Measurements from ENCODE around the gene CPT2.

The CPT2 gene

DNA sequence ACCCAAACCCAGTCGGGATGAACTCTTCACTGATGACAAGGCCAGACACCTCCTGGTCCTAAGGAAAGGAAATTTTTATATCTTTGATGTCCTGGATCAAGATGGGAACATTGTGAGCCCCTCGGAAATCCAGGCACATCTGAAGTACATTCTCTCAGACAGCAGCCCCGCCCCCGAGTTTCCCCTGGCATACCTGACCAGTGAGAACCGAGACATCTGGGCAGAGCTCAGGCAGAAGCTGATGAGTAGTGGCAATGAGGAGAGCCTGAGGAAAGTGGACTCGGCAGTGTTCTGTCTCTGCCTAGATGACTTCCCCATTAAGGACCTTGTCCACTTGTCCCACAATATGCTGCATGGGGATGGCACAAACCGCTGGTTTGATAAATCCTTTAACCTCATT is 13.7 kb downstream of the CPT2 start:
- no peak overlapping the region for H3K9ac ChIP-seq (ENCODE audit: low read length in 5 of 5)
- H3K9me3 ChIP-seq (ENCODE audit: control insufficient read depth in 5 of 5, low read length in 5 of 5) = peaks cover 0 to 4% (median 0%) of the 10 kb centered on the region in 5 donors
- peaks cover 0 to 19% (median 14%) of the 10 kb centered on the region in 5 donors for H3K4me1 ChIP-seq (ENCODE audit: control insufficient read depth in 5 of 5, insufficient read depth in 5 of 5, low read length in 5 of 5)
- no peak overlapping the region for H3K4me3 ChIP-seq (ENCODE audit: low read depth in 1 of 5, low read length in 5 of 5)
- H3K27ac ChIP-seq (ENCODE audit: low read depth, low read length) = no peak overlapping the region
- peaks cover 23 to 76% (median 57%) of the 10 kb centered on the region in 5 donors for H3K36me3 ChIP-seq (ENCODE audit: control insufficient read depth in 5 of 5, insufficient read depth in 5 of 5, low read length in 5 of 5)
- no peaks in the 10 kb centered on the region for H3K27me3 ChIP-seq (ENCODE audit: control insufficient read depth in 5 of 5, insufficient read depth in 4 of 5, low read length in 5 of 5)

DNA sequence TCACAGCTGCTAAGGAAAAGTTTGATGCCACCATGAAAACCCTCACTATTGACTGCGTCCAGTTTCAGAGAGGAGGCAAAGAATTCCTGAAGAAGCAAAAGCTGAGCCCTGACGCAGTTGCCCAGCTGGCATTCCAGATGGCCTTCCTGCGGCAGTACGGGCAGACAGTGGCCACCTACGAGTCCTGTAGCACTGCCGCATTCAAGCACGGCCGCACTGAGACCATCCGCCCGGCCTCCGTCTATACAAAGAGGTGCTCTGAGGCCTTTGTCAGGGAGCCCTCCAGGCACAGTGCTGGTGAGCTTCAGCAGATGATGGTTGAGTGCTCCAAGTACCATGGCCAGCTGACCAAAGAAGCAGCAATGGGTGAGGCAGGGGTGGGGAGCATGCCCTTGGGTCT is 14.3 kb downstream of the CPT2 start:
- Histone ChIP-seq H3K9me3 (ENCODE audit: control insufficient read depth in 5 of 5, low read length in 5 of 5) (peaks cover 0 to 4% (median 0%) of the 10 kb centered on the region in 5 donors), H3K36me3 (ENCODE audit: control insufficient read depth in 5 of 5, insufficient read depth in 5 of 5, low read length in 5 of 5) (peaks cover 27 to 79% (median 57%) of the 10 kb centered on the region in 5 donors), H3K27me3 (ENCODE audit: control insufficient read depth in 5 of 5, insufficient read depth in 4 of 5, low read length in 5 of 5) (no peaks in the 10 kb centered on the region), H3K4me1 (ENCODE audit: control insufficient read depth in 5 of 5, insufficient read depth in 5 of 5, low read length in 5 of 5) (peaks cover 0 to 19% (median 14%) of the 10 kb centered on the region in 5 donors), H3K9ac (ENCODE audit: low read length in 5 of 5) (no peak overlapping the region), H3K4me3 (ENCODE audit: low read depth in 1 of 5, low read length in 5 of 5) (no peak overlapping the region), H3K27ac (ENCODE audit: low read depth, low read length) (no peak overlapping the region)

- H3K4me1 ChIP-seq (ENCODE audit: control insufficient read depth in 5 of 5, insufficient read depth in 5 of 5, low read length in 5 of 5) = peaks cover 2 to 4% (median 3%) of the 10 kb centered on the region in 5 donors
- no peak overlapping the region for H3K9ac ChIP-seq (ENCODE audit: low read length in 5 of 5)
- no peak overlapping the region for H3K27ac ChIP-seq (ENCODE audit: low read depth, low read length)
- H3K36me3 ChIP-seq (ENCODE audit: control insufficient read depth in 5 of 5, insufficient read depth in 5 of 5, low read length in 5 of 5) = peaks cover 24 to 82% (median 66%) of the 10 kb centered on the region in 5 donors
- H3K9me3 ChIP-seq (ENCODE audit: control insufficient read depth in 5 of 5, low read length in 5 of 5) = no peaks in the 10 kb centered on the region
- no peak overlapping the region for H3K4me3 ChIP-seq (ENCODE audit: low read depth in 1 of 5, low read length in 5 of 5)
- no peaks in the 10 kb centered on the region for H3K27me3 ChIP-seq (ENCODE audit: control insufficient read depth in 5 of 5, insufficient read depth in 4 of 5, low read length in 5 of 5)
Measured at GRCh38 chr1:53214376-53214940, 17.8 kb downstream of the CPT2 start.

- H3K4me3 ChIP-seq (ENCODE audit: low read depth in 1 of 5, low read length in 5 of 5) = no peak overlapping the region
- H3K9me3 ChIP-seq (ENCODE audit: control insufficient read depth in 5 of 5, low read length in 5 of 5) = no peaks in the 10 kb centered on the region
- H3K9ac ChIP-seq (ENCODE audit: low read length in 5 of 5) = no peak overlapping the region
- H3K4me1 ChIP-seq (ENCODE audit: control insufficient read depth in 5 of 5, insufficient read depth in 5 of 5, low read length in 5 of 5) = peaks cover 6 to 19% (median 17%) of the 10 kb centered on the region in 5 donors
- no peak overlapping the region for H3K27ac ChIP-seq (ENCODE audit: low read depth, low read length)
- peaks cover 18 to 49% (median 39%) of the 10 kb centered on the region in 5 donors for H3K36me3 ChIP-seq (ENCODE audit: control insufficient read depth in 5 of 5, insufficient read depth in 5 of 5, low read length in 5 of 5)
- no peaks in the 10 kb centered on the region for H3K27me3 ChIP-seq (ENCODE audit: control insufficient read depth in 5 of 5, insufficient read depth in 4 of 5, low read length in 5 of 5)
Measured at GRCh38 chr1:53218201-53218600, 21.6 kb downstream of the CPT2 start.

GRCh38 chr1:53219711-53220110 is 23.1 kb downstream of the CPT2 start:
- Histone ChIP-seq H3K9me3 (ENCODE audit: control insufficient read depth in 5 of 5, low read length in 5 of 5) (no peaks in the 10 kb centered on the region), H3K36me3 (ENCODE audit: control insufficient read depth in 5 of 5, insufficient read depth in 5 of 5, low read length in 5 of 5) (peaks cover 10 to 34% (median 30%) of the 10 kb centered on the region in 5 donors), H3K27ac (ENCODE audit: low read depth, low read length) (peak overlapping the region; percentile 92), H3K9ac (ENCODE audit: low read length in 5 of 5) (peak overlapping the region; percentile 44 to 96 (median 94)), H3K27me3 (ENCODE audit: control insufficient read depth in 5 of 5, insufficient read depth in 4 of 5, low read length in 5 of 5) (no peaks in the 10 kb centered on the region), H3K4me1 (ENCODE audit: control insufficient read depth in 5 of 5, insufficient read depth in 5 of 5, low read length in 5 of 5) (peaks cover 6 to 19% (median 17%) of the 10 kb centered on the region in 5 donors), H3K4me3 (ENCODE audit: low read depth in 1 of 5, low read length in 5 of 5) (peak overlapping the region; percentile 41 to 99 (median 97))

DNA sequence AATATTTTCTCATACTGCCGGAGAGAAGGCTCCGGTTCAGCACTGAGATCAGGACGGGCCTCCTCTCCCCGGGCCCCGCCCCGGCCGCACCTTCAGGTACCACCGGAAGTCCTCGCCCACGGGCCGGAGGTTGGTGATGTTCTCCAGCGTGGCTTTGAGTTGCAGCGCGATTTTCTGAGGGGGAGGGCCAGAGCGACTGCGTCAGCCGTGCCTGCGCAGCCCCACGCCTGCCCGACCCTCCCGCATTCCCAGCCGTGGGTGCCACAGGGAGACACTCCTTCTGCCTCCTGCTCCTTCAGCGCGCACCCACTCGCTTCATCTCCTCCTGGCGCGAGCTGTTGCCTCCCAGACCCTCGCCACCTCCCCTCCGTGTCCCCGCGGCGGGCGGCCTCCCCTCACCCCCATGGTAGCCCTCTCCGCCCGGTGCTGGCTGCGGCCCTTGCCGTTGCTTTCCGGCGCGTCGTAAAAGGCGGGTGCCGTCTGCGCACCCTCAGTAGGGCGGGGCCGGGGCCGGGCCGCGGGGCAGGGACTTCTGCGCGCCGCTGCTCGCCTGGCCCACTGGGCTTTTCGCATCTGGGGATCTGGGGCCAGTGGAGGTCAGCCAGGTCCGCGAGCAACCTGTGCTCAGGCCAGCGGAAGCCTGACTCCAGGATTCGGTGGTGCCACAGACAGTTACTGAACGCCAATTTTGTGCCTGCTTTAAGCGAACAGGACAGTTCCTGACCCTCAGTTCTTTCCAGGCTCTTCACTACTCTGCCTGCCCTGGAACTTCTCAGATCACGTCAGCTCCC is 23.7 kb downstream of the CPT2 start, which contains the start of gene CZIB:
TSS of gene CZIB (minus strand) at position 464 of the 791 bp plus-strand sequence. CDS start at position 405, 59 bp downstream.
- H3K4me3 ChIP-seq (ENCODE audit: low read depth in 1 of 5, low read length in 5 of 5) = peak within 1 kb of the TSS; percentile 81 to 99 (median 97)
- peaks cover 7 to 30% (median 25%) of the 10 kb centered on the region in 5 donors for H3K36me3 ChIP-seq (ENCODE audit: control insufficient read depth in 5 of 5, insufficient read depth in 5 of 5, low read length in 5 of 5)
- peaks cover 6 to 19% (median 17%) of the 10 kb centered on the region in 5 donors for H3K4me1 ChIP-seq (ENCODE audit: control insufficient read depth in 5 of 5, insufficient read depth in 5 of 5, low read length in 5 of 5)
- H3K27ac ChIP-seq (ENCODE audit: low read depth, low read length) = peak within 1 kb of the TSS; percentile 92
- H3K9me3 ChIP-seq (ENCODE audit: control insufficient read depth in 5 of 5, low read length in 5 of 5) = no peaks in the 10 kb centered on the region
- H3K27me3 ChIP-seq (ENCODE audit: control insufficient read depth in 5 of 5, insufficient read depth in 4 of 5, low read length in 5 of 5) = no peaks in the 10 kb centered on the region
- H3K9ac ChIP-seq (ENCODE audit: low read length in 5 of 5) = peak within 1 kb of the TSS; percentile 60 to 96 (median 94)

- peak overlapping the region; percentile 92 for H3K27ac ChIP-seq (ENCODE audit: low read depth, low read length)
- peaks cover 4 to 27% (median 19%) of the 10 kb centered on the region in 5 donors for H3K36me3 ChIP-seq (ENCODE audit: control insufficient read depth in 5 of 5, insufficient read depth in 5 of 5, low read length in 5 of 5)
- H3K9me3 ChIP-seq (ENCODE audit: control insufficient read depth in 5 of 5, low read length in 5 of 5) = no peaks in the 10 kb centered on the region
- H3K9ac ChIP-seq (ENCODE audit: low read length in 5 of 5) = peak overlapping the region; percentile 60 to 96 (median 94)
- H3K4me1 ChIP-seq (ENCODE audit: control insufficient read depth in 5 of 5, insufficient read depth in 5 of 5, low read length in 5 of 5) = peaks cover 6 to 19% (median 17%) of the 10 kb centered on the region in 5 donors
- H3K4me3 ChIP-seq (ENCODE audit: low read depth in 1 of 5, low read length in 5 of 5) = peak overlapping the region; percentile 81 to 99 (median 97)
- H3K27me3 ChIP-seq (ENCODE audit: control insufficient read depth in 5 of 5, insufficient read depth in 4 of 5, low read length in 5 of 5) = no peaks in the 10 kb centered on the region
Measured at GRCh38 chr1:53220962-53221286, 24.3 kb downstream of the CPT2 start.

GRCh38 chr1:53237638-53238037 is 41.0 kb downstream of the CPT2 start:
- peak overlapping the region; percentile 82 for H3K27ac ChIP-seq (ENCODE audit: low read depth, low read length)
- H3K9ac ChIP-seq (ENCODE audit: low read length in 5 of 5) = peak overlapping the region; percentile 93 to 100 (median 98)

DNA sequence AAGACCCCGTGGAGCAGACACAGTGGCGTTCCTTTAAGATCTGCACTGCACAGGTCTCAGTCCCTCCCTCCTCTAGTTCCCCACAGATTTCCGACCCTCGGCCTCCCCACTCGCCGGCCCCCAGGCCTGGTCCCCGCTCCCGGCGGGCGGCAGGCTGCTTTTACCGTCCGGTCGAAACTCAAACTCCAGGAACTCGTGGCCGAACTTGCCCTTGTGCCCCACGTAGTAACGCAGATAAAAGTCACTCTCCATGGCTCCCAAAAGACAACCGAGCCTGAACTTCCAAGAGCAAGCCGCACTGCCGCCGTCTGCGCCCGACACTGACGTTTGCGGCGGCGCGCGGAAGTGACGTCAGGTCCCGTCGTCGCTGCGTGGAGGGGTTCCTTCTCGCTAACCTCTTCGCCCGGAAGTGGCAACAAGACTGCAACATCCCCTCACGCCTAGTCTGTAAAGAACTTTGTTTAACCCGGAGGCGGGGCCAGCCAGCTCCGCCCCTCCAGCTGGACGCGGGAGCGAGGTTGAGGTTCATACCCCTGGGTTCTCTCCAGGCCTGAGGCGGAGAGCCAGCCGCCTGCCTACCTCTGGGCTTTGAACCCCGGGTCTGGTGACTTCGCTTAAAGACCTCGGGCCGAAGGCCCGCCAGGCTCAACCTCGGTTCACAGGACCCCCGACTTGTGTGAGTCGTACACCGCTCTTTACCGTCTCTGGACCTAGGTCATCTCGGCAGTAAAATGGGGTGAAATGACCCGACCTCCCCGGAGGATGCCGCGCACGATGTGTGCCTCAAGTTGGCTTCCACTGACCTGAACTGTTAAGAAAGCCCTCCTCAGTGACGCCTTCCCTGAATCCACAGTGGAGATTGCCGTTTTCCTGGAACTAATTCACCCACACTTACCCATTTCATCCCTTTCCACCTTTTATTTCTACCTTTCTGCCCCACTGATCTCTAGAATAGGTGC is 41.9 kb downstream of the CPT2 start, which contains the start of gene MAGOH:
TSS of gene MAGOH (minus strand) at position 322 of the 959 bp plus-strand sequence. CDS start at position 252, 70 bp downstream.
- peak within 1 kb of the TSS; percentile 90 to 99 (median 98) for H3K4me3 ChIP-seq (ENCODE audit: low read depth in 1 of 5, low read length in 5 of 5)
- no peaks in the 10 kb centered on the region for H3K9me3 ChIP-seq (ENCODE audit: control insufficient read depth in 5 of 5, low read length in 5 of 5)
- H3K4me1 ChIP-seq (ENCODE audit: control insufficient read depth in 5 of 5, insufficient read depth in 5 of 5, low read length in 5 of 5) = peaks cover 6 to 28% (median 27%) of the 10 kb centered on the region in 5 donors
- peak within 1 kb of the TSS; percentile 82 for H3K27ac ChIP-seq (ENCODE audit: low read depth, low read length)
- no peaks in the 10 kb centered on the region for H3K27me3 ChIP-seq (ENCODE audit: control insufficient read depth in 5 of 5, insufficient read depth in 4 of 5, low read length in 5 of 5)
- peak within 1 kb of the TSS; percentile 93 to 100 (median 98) for H3K9ac ChIP-seq (ENCODE audit: low read length in 5 of 5)
- H3K36me3 ChIP-seq (ENCODE audit: control insufficient read depth in 5 of 5, insufficient read depth in 5 of 5, low read length in 5 of 5) = peaks cover 15 to 29% (median 24%) of the 10 kb centered on the region in 5 donors

More at GRCh38 chr1:53237638-53238037, 41.0 kb downstream of the CPT2 start:
- peaks cover 18 to 37% (median 28%) of the 10 kb centered on the region in 5 donors for H3K36me3 ChIP-seq (ENCODE audit: control insufficient read depth in 5 of 5, insufficient read depth in 5 of 5, low read length in 5 of 5)
- H3K9me3 ChIP-seq (ENCODE audit: control insufficient read depth in 5 of 5, low read length in 5 of 5) = no peaks in the 10 kb centered on the region
- H3K4me1 ChIP-seq (ENCODE audit: control insufficient read depth in 5 of 5, insufficient read depth in 5 of 5, low read length in 5 of 5) = peaks cover 6 to 28% (median 24%) of the 10 kb centered on the region in 5 donors
- peak overlapping the region; percentile 90 to 99 (median 98) for H3K4me3 ChIP-seq (ENCODE audit: low read depth in 1 of 5, low read length in 5 of 5)
- H3K27me3 ChIP-seq (ENCODE audit: control insufficient read depth in 5 of 5, insufficient read depth in 4 of 5, low read length in 5 of 5) = no peaks in the 10 kb centered on the region
